ENCODE results near the gene FANCG. TPM values are rescaled to one million over a fixed set of nuclear protein-coding genes. Genes with fewer than 3 reads are reported as not detected.

Gene FANCG
- total RNA-seq, 1 donor, result 10.9 TPM

DNA sequence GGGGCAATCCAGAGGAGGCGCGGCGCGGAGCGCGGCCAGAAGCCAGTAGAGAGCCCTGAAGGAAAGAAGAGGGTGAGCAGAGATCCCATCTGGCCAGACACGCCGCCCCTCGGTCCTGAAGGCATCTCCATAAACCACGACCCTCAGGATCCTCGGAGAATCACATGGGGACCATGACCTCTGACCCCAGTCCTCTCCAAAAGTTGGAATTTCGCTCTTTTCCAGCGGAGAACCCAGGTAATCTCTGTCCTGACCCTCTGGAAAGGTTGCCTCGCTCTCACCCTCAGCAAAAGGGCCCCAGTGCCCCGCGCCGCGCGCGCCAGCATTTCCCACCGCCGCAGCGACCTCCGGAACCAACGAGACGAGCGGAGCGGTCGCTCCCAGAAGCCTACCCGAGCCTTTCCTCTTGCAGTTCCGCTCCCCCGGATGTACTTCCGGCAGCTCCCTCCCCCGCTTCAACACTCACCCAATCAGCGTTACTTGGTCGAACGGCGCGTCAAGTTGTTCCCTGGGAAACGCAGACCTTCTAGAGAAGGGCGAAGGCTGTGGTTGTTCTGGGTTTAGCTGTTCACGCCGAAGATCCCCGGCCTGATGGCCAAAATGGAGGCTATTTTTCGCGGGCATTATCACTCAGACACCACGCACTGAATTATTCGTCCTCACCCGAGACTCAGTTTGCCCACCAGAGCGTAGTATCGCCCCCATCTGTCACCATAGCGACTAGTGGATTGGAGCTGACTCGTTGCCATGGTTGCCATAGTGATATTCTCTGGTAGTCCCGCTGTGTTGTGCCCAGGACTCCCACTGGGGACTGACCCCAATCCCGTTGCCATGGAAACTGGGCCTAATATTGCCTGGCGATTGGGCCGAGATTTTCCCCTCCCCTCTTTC lies 23.3 kb upstream of the FANCG start, which contains the start of gene STOML2:
TSS of gene STOML2 (minus strand) at position 363 of the 891 bp plus-strand sequence. CDS start at position 326, 37 bp downstream.
- Histone ChIP-seq H3K27me3 (ENCODE audit: insufficient read depth, low read length) (no peaks in the 10 kb centered on the region), H4K20me1 (ENCODE audit: insufficient read depth, low read length) (peaks cover 9% of the 10 kb centered on the region), H3K36me3 (ENCODE audit: insufficient read depth, low read length) (peaks cover 61% of the 10 kb centered on the region), H3K4me3 (ENCODE audit: insufficient read depth, low read length) (peak within 1 kb of the TSS; percentile 74), H3K79me2 (ENCODE audit: insufficient read depth, low read length) (peaks cover 37% of the 10 kb centered on the region), H3K4me2 (ENCODE audit: insufficient read depth, low read length) (peak within 1 kb of the TSS; percentile 97), H3K9me3 (ENCODE audit: low read depth, low read length) (no peaks in the 10 kb centered on the region), H3K27ac (ENCODE audit: low read depth, low read length) (peak within 1 kb of the TSS; percentile 97), H2AFZ (ENCODE audit: low read length) (peak within 1 kb of the TSS; percentile 94), H3K4me1 (ENCODE audit: insufficient read depth, low read length) (peaks cover 20% of the 10 kb centered on the region)
- TF ChIP-seq, protein P1, sequence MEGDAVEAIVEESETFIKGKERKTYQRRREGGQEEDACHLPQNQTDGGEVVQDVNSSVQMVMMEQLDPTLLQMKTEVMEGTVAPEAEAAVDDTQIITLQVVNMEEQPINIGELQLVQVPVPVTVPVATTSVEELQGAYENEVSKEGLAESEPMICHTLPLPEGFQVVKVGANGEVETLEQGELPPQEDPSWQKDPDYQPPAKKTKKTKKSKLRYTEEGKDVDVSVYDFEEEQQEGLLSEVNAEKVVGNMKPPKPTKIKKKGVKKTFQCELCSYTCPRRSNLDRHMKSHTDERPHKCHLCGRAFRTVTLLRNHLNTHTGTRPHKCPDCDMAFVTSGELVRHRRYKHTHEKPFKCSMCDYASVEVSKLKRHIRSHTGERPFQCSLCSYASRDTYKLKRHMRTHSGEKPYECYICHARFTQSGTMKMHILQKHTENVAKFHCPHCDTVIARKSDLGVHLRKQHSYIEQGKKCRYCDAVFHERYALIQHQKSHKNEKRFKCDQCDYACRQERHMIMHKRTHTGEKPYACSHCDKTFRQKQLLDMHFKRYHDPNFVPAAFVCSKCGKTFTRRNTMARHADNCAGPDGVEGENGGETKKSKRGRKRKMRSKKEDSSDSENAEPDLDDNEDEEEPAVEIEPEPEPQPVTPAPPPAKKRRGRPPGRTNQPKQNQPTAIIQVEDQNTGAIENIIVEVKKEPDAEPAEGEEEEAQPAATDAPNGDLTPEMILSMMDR (IDR thresholded peaks at IDR 0.05; ENCODE audit: extremely low read depth, low read depth, low read length), result no peak
- DNase-seq (ENCODE audit: insufficient read length, low spot score, missing footprints), result peak; percentile 98

- TF ChIP-seq, protein P1 (IDR thresholded peaks at IDR 0.05; ENCODE audit: extremely low read depth, low read depth, low read length), result no peak
- peaks cover 60% of the 10 kb centered on the region for H3K36me3 ChIP-seq (ENCODE audit: insufficient read depth, low read length)
- H3K27ac ChIP-seq (ENCODE audit: low read depth, low read length), result peak overlapping the region; percentile 97
- H3K27me3 ChIP-seq (ENCODE audit: insufficient read depth, low read length), result no peaks in the 10 kb centered on the region
- peak overlapping the region; percentile 97 for H3K4me2 ChIP-seq (ENCODE audit: insufficient read depth, low read length)
- H4K20me1 ChIP-seq (ENCODE audit: insufficient read depth, low read length), result peaks cover 7% of the 10 kb centered on the region
- no peaks in the 10 kb centered on the region for H3K9me3 ChIP-seq (ENCODE audit: low read depth, low read length)
- peak overlapping the region; percentile 56 for H2AFZ ChIP-seq (ENCODE audit: low read length)
- H3K4me1 ChIP-seq (ENCODE audit: insufficient read depth, low read length), result peaks cover 20% of the 10 kb centered on the region
- peak; percentile 83 for DNase-seq (ENCODE audit: insufficient read length, low spot score, missing footprints)
- H3K79me2 ChIP-seq (ENCODE audit: insufficient read depth, low read length), result peaks cover 33% of the 10 kb centered on the region
- peak overlapping the region; percentile 74 for H3K4me3 ChIP-seq (ENCODE audit: insufficient read depth, low read length)
Measured at GRCh38 chr9:35102465-35102768, 22.7 kb upstream of the FANCG start.

DNA sequence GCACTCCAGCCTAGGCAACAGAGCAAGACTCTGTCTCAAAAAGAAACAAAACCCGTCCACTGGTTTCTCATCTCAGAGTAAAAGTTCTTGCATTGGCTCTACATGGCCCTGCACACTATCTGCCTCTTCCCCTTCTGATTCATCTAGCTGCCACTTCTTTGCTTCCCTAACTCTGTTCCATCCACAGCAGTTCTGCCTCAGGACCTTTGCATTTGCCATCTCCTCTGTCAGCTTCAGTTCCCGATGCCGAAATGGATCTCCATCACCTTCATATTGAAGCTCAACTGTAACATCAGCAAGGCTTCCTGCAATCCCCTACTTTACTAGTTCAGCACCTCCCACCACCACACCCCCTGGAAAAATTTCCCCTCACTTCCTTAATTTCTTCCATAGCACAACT lies 17.8 kb upstream of the FANCG start:
- DNase-seq (ENCODE audit: insufficient read length, low spot score, missing footprints), result no peak
- peaks cover 18% of the 10 kb centered on the region for H3K4me1 ChIP-seq (ENCODE audit: insufficient read depth, low read length)
- no peaks in the 10 kb centered on the region for H3K9me3 ChIP-seq (ENCODE audit: low read depth, low read length)
- no peaks in the 10 kb centered on the region for H4K20me1 ChIP-seq (ENCODE audit: insufficient read depth, low read length)
- no peak overlapping the region for H3K4me3 ChIP-seq (ENCODE audit: insufficient read depth, low read length)
- no peaks in the 10 kb centered on the region for H3K27me3 ChIP-seq (ENCODE audit: insufficient read depth, low read length)
- H3K36me3 ChIP-seq (ENCODE audit: insufficient read depth, low read length), result peaks cover 37% of the 10 kb centered on the region
- no peak overlapping the region for H3K4me2 ChIP-seq (ENCODE audit: insufficient read depth, low read length)
- no peak overlapping the region for H3K27ac ChIP-seq (ENCODE audit: low read depth, low read length)
- no peak overlapping the region for H2AFZ ChIP-seq (ENCODE audit: low read length)
- peaks cover 28% of the 10 kb centered on the region for H3K79me2 ChIP-seq (ENCODE audit: insufficient read depth, low read length)
- TF ChIP-seq, protein P1 (IDR thresholded peaks at IDR 0.05; ENCODE audit: extremely low read depth, low read depth, low read length), result no peak
